Measurements from ENCODE around the gene LKAAEAR1.
"Not testable (repeated sequence)": the region's sequence is repeated elsewhere in the genome, so short reads cannot be mapped to it uniquely, and the experiment has no call there.

Gene LKAAEAR1, protein sequence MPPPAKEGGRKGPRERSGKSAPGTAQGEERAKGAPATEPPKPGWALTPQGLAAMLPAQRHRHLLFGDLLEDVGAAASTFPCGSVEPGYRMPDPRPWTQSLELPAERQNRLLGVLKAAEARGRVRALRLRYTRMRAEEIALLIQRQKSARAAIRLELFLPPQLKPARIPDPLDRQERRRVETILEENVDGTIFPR

DNA sequence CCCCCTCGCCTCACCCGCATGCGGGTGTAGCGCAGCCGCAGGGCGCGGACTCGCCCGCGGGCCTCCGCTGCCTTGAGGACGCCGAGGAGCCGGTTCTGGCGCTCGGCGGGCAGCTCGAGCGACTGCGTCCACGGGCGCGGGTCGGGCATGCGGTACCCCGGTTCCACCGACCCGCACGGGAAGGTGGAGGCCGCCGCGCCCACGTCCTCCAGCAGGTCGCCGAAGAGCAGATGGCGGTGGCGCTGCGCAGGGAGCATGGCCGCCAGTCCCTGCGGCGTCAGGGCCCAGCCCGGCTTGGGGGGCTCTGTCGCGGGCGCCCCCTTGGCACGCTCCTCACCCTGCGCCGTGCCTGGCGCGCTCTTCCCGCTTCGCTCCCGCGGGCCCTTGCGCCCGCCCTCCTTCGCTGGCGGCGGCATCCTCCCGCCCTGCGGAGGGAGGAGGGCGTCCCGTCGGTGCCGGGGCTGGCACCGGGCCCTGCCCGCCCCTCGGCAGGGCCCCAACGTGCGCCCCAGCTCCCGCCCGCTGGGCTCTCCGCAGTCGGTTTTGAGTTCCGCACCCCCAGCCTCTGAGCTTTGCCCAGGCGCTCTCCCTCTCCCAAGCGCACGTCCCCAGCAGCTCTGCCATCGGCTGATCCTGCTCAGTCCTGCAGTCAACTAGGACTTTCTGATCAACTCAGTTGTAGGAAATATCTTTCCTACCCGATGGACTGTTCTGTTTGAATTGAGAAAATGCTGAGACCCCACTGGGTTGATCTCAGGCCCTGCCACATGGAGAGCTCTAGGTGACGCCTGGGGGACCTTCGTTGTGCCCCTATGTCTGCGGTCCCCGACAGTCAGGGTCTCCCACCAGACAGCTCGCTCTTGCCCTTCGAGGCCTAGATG lies at the start of gene LKAAEAR1:
Gene LKAAEAR1 (minus strand): TSS at position 595 of the 881 bp plus-strand sequence. CDS start 179 bp downstream, at position 416.
- no peak for DNase-seq

DNA sequence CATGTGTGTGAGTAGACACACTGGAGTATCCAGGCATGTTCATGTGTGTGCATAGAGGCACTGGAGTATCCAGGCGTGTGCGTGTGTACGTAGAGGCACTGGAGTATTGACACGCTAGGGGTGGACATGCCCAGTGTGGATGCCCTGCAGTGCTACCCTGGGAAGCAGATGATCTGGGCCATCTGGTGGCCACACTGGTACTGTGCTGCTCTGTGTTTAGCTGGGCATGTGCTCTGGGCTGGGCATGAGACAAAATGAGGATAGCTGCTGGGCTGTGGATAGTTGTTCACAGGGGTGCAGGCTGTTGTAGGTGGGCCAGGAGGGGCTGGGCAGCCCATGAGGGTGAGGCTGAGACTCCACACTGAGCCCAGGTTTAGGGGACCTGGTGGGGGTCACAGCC lies 47.2 kb upstream of the LKAAEAR1 start:
- no peak for DNase-seq

DNA sequence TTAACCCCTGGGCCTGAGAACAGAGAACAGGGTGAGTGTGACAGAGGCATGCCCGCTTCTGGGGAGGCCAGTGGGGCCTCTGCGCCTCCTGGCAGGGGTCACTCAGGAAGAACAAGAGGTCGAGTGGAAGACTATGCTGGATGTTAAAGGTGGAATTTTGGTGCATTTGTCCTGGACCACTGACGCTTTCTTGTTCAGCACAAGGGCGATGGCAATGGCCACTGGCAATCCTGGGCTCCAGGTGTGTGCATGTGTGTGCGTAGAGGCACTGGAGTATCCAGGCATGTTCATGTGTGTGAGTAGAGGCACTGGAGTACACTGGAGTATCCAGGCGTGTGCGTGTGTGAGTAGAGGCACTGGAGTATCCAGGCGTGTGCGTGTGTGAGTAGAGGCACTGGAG lies 46.7 kb upstream of the LKAAEAR1 start:
- DNase-seq = no peak

DNA sequence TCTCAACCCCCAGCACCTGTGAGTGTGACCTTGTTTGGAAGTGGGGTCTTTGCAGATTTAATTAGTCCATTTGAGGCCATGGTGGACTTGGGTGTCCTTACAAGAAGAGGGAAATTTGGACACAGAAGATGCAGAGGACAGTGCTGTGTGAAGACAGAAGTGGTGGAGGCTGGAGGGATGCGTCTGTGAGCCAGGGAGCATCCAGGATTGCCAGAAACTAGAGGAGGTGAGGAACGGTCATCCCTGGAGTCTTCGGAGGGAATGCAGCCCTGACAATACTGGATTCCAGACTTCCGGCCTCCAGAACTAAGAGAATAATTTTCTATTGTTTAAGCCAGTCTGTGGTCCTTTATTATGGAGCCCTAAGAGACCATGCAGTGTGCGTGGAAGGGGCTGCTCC lies 46.1 kb upstream of the LKAAEAR1 start:
- DNase-seq = no peak

DNA sequence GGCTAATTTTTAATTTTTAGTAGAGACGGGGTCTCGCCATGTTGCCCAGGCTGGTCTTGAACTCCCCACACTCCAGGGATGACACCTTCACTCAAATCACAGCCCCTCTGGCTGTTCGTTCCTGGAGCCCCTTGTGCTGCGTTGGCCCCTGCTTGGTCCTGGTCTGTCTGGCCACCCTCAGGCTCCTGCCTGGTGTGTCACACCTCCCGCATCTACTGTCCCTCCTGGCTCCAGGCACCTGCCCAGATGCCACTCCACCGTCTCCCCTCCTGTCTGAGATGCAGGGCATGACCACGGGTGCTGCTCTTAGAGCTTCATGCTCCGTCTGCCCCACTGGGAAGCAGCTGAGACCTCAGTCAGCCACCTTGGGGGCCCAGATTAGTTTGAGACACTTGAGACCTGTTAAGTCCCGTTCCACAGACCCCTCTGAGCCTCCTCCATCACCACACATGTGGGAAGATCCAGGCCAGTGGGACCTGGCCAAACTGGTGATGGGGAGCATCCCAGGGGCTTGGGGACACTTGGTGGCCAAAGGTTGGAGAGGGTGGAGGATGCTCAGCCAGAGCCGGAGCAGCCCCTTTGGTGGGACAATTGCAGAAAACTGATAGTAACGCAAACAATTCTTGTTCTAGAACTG lies 45.1 kb upstream of the LKAAEAR1 start:
- DNase-seq = no peak

DNA sequence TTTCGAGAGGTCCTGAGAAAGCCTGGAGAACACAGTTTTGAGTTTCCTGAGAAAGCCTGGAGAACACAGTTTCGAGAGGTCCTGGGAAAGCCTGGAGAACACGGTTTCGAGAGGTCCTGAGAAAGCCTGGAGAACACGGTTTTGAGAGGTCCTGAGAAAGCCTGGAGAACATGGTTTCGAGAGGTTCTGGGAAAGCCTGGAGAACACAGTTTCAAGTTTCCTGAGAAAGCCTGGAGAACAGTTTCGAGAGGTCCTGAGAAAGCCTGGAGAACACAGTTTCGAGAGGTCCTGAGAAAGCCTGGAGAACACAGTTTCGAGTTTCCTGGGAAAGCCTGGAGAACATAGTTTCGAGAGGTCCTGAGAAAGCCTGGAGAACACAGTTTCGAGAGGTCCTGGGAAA lies 39.3 kb upstream of the LKAAEAR1 start:
- not testable (repeated sequence) for DNase-seq

DNA sequence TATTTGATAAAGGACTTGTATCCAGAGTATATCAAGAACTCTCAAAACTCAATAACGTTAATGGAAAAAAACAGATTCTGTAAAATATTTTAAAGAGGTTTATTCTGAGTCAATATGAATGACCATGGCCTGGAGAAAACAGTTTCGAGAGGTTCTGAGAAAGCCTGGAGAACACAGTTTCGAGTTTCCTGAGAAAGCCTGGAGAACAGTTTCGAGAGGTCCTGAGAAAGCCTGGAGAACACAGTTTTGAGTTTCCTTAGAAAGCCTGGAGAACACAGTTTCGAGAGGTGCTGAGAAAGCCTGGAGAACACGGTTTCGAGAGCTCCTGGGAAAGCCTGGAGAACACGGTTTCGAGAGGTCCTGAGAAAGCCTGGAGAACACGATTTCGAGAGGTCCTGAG lies 38.7 kb upstream of the LKAAEAR1 start:
- not testable (repeated sequence) for DNase-seq

DNA sequence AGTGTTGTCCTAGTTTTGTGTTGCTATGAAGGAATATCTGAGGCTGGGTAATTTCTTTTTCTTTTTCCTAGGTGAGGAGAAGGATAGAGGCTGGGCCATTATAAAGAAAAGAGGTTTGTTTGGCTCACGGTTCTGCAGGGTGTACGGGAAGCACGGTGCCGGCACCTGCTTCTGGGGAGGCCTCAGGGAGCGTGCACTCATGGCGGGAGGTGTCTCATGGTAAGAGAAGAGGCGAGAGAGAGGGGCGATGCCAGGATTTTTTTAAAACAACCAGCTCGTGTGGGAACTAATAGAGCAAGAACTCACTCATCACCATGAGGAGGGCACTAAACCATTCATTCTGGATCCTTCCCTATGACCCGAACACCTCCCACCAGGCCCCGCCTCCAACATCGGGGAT lies 37.4 kb upstream of the LKAAEAR1 start:
- no peak for DNase-seq

DNA sequence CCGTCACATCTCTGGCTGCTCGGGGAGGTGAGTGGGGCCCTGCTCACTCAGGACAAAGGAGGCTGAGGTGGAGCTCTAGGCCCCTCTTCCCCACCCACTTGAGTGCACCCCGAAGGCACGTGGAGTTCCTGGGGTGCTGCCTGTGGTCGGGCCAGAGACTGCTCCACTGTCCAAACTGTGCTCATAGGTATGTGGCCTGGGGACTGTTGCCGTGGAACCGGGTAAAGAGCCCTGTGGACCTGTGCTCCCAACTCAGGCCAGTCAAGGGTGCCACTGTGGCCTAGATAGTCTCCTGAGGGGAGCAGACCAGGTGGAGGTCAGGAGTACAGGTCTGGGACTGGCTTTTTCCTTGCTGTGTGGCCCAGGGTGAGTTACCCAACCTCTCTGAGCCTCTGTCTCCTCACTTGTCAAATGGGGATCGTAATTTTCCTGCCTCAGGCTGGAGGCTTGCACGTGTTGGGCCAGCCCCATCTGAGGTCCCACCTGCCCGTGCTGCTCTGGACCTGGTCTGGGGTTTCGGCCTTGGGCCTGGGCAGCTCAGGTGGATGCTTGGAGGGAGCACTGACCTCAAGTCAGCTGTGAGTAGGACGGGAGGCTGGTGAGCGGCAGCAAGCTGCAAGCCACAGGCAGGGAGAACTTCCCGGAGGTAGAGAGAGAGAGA lies 35.6 kb upstream of the LKAAEAR1 start:
- no peak for DNase-seq

DNA sequence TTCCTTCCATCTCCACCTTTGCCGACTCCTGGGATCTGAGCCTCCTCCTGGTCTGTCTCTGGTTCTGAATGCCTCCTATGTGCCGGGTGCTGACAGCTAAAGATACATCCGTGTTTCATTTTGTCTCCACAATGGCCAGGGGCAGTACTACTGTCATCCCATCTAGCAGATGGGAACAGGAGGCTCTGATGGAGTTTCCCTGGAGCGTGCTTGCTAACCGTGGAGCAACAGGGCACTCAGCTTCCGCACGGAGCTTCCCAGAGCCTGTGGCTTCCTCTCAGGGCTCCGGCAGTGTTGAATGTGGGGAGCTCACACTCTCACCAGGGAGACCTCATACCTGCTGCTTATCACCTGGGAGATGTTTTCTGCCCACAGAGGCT lies 35.1 kb upstream of the LKAAEAR1 start:
- no peak for DNase-seq

DNA sequence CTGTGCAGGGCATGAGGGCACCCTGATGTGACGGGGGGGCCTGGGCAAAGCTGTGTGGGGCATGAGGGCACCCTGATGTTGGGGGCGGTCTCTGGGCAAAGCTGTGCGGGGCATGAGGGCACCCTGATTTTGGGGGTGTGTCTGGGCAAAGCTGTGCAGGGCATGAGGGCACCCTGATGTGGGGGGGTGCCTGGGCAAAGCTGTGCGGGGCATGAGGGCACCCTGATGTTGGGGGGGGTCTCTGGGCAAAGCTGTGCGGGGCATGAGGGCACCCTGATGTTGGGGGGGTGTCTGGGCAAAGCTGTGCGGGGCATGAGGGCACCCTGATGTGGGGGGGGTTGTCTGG lies 33.2 kb upstream of the LKAAEAR1 start:
- DNase-seq = not testable (repeated sequence)

DNA sequence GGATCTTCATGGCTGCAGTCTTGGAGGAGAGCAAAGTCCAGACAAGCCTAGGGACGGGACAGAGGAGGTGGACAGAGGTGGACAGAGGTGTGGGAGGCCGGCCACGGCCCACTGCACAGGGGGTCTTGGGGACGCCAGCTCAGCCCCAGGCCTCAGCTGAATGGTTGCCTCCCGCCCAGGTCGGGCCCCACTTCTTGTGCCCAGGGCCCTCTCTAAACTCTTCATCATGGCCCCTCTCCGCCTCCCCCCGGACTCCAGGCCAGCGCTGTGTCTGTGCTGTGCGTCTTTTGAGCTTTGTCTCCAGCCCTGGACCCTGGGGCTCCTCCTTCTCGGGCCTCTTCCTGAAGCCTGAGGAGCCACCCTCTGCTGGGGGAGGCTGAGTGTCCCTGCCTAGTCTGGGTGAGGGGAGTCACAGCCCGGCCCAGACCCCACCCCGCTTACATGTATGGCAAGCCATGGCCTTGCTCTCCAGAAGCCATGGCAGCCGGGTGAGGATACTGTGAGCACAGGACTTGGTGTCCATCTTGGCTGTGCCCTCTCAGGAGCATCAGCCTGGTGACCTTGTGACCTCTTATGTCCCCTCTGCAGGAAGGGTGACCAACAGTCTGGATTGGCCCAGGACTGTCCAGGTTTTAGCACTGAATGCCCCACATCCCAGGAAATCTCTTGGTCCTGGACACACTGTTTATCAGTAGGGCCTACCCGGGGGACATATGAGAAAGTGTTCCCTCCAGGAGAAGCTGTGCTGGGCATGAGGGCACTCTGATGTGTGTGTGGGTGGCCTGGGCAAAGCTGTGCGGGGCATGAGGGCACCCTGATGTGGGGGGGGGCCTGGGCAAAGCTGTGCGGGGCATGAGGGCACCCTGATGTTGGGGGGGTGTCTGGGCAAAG lies 32.6 kb upstream of the LKAAEAR1 start:
- DNase-seq = no peak

DNA sequence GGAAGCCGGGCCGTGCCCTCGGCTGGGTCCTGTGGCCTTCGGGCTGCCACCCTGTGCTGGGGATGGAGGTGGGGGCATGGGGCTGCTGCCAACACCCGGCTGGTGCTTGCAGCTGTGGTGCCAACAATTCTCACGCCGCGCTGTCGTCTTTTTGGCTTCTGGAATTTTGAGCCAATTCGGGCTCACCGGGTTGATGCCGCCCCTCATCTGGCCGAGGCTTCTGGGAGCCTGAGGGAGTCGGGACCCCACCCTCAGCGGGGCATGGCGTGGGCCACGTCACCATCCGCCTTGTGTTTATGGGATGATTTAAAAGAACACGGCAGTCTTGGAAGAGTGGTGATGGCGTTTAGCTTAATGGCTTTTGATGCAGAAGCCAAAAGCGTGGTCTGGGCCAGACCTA lies 31.8 kb upstream of the LKAAEAR1 start:
- no peak for DNase-seq

DNA sequence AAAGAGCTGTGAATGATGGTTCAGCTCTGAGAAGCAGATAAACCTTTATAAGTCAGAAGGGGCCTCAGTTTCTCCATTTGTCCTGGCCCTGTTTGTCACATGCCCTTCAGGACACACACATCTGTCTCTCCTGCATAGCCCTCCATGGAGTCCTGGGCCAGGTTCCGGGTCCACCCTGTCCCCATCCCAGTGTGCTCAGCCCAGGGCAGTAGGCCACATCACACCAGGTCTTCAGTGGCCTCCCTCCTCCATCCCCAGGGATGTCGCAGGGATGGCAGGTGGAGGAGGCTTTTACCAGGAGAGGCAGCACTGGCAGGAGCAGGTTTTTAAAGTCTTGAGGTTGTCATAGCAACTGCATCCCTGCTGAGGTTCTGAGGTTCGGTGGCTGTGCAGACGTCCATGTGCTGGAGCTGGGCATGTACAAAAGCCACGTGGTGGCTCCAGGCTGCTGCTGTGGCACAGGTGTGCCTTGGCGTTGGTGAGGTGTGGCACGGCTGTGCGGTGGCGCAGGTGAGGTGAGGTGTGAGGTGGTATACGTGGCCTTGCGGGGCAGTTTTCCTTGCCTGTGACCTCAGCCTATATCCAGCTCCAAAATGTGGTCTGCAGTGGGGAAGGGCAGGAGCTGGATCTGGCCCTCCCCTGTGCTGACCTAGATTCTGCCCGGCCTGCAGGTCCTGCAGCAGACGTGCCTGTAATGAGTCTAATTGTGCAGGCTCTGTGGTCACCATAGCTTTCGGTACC lies 31.1 kb upstream of the LKAAEAR1 start:
- DNase-seq = no peak

DNA sequence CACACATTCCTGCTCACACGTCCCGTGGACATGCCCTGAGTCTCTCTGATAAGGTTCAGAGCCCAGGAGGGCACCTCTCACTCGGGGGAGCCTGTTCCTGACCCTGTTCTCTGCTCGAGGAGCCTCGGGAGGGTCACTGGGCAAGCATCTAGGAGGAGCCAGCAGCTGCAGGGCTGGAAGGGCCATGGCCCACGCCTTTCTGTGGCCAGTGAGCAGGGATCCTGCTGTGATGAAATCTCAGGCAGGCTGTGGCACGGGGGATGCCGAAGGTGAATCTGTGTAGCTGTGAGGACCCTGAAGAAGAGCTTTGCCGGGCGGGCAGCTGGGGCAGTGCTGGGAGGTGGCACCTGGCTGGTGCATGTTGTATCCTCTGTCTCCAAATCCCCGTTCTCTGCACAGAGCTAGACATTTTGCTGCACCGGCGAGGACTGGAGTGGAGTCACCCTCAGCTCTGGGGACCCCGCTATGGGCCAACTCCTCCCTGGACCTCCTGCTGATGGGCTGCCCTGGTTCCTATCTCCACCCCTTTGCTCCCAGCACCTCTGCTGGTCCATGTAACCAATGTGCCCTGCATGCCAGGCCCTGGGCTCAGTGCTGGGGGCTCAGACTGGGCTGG lies 30.3 kb upstream of the LKAAEAR1 start:
- DNase-seq = no peak

DNA sequence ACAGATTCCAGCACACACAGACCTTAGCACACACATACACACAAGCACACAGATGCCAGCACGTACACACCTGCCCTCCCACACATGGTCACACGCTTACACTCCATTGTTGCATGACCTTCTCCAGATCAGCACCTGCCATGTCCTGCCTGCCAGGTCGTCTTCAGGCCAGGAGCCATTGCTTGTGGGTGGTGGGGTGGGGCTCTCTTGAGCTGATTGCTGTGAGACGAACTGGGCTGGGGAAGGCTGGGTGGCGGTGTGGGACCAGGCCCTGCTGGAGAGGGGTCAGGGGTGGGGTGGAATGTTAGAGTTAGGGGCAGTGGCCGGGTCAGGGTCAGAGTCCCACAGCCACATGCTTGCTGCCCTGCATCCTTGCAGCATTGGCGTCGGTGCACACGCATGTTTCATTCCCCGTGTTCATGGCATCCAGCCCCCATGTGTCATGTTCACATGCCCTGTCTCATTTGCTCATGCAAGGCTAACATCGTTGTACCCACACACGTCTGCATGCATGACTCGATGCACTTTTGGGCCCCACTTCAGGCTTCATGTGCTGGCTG lies 29.7 kb upstream of the LKAAEAR1 start:
- DNase-seq = no peak

DNA sequence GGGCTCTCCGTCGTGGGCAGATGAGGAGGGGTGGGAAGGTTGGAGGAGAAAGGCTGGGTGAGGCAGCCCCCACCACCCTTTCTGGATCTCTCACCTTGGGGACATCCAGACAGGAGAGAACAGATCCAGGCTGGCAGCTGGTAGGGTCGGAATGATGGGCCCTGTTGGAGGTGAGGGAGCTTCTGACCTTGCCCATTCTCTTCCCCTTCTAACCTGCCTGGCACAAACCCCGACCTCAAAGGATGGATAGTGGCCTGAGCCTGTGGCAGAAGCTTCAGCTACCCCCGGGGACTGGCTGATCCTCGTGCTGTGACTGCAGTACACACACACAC lies 29.2 kb upstream of the LKAAEAR1 start:
- no peak for DNase-seq

DNA sequence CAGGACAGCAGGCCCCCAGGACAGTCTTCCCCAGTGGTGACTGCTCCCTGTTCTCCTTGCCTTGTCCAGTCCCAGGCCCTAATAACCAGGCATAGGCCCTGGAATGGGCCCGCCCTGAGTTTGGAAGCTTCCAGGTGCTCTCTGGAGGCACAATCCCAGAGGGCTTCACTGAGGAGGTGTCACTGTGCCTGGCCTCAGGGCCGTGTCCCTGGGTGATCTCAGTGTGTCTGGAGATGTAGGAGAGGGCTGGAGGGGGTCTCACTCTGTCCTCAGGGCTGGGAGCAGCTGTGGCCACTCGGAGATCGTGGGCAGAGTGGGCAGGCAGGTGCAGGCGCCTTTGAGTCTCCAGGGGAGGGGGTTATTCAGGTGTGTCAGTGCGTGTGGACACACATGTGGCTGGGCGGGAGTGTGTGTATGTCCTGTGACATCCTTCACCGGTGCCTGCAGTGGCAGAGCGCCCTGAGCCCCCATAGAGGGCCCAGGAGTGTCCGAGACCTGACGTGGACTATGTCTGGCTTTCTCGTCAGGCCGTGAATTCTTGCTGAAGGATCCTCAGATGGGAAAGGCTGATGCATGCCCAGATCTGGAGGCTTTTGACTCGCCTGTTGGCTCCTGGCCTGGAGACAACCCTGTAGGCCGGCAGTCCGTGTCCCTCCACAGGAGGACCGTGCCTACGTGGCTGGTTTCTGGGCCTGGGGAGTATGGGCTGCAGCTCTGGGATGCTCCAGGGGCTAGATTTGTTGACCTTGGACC lies 28.7 kb upstream of the LKAAEAR1 start:
- no peak for DNase-seq

DNA sequence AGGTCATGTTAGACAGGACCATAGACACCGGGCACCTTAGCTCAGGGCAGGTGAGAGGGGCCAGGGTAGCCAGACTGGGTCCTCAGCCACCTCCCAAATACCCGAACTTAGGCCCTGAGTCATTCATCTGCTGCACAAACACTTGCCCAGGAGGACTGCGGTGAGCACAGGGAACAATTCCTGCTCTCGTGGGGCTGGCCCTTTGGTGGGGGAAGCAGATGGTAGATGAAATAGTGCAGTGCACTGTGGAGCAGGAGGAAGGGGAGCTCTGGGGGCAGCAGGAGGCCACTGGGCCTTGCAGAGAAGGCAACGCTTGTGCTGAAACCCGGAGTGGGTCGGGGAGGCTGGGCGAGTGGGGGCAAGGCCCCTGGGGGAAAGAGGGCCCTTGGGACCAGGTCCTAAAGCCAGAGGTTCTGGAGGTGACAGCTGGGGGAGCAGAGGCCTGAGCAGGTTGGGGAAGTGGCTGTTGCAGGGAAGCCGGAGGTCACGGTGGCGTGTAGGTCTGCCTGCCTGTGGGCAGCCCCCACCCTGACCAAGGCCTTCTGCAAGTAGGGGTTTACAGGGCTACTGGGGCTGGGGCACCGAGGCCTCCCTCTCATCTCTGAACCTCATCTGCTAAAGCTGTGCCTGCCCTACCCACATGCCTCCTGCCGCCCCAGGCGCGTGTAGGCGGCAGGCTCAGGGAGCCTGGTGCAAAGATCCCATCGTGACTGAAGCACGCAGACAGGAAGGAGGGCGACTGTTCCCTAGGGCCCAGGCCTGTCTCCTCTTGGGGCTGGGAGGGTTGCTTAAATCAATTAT lies 27.8 kb upstream of the LKAAEAR1 start:
- DNase-seq = no peak
